SW 1271 (cell line): Measurements from ENCODE around the gene KLF18.
"Not testable (repeated sequence)": the region's sequence is repeated elsewhere in the genome, so short reads cannot be mapped to it uniquely, and the experiment has no call there.

Experiments
- DNase-seq, 2 experiments: peaks; one replicate each; lab custom pipeline; 2025; lab: John Stamatoyannopoulos, UW

The KLF18 gene

DNA sequence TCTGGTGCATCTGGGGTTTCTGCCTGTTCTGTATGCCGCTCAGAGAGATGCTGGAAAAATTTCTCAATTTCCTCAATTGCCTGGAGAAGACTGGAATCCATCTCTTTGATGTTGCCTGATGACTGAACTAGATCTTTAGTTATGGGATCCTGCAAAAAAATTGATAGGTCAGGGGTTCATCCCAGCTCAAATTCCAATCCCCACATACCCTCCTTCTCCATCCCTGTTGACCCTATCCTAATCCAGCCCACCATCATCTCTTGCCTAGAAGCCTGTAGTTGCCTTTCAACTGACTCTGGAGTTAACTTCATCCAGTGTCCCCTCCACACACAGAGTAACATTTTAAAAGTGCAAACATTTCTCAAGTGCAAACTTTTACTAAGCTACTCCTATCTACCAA is at the start of gene KLF18:
TSS of gene KLF18 (minus strand) at position 101 of the 400 bp plus-strand sequence. CDS start at position 101, 0 bp downstream.
- no peak for DNase-seq

DNA sequence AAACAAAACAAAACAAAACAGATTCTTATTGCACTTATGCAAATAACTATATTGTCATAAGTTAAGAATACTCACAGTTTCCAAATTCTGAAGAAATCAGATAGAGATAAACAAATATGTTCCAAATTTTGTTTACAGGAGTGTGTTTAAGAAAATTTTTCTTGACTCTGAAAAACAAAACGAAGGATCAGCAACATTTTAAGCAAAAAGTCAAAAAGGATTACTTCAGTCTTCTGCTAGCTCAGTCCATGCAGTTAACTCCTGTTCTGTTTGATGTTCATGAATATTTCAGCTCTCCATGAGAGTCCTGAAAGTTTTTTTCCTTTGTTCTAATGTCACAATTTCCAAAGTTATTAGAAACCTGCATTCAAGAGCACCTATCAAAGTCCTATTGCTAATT is 33.2 kb upstream of the KLF18 start:
- DNase-seq: no peak

- no peak for DNase-seq
Measured at GRCh38 chr1:44170281-44170823, 28.9 kb upstream of the KLF18 start.

DNA sequence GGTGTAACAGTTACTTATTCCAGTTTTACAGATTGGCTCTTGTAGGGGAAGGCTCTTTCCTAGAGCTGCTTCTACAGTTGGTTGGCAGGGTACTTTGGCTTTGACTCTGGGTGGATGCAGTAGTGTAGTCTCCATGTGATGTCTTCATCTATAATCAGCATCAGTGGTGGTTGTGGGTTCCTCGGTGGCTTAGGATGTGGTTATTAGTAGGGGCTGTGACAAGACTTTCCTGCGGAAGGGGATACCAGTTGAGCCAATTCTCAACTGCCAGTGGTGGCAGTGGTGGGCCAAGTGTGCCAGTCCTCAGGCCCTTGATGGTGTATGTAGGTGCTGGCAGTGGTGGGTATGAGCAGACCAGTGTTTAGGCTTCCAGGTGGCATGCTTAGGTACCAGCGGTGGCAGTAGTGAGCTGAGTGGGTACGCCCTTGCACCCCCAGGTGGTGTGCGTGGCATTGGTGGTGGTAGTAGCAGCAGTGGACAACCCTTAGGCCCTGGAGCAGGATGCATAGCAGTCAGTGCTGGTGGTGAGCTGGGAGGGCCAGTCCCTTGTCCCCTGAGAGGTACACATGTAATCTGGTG is 27.2 kb upstream of the KLF18 start:
- DNase-seq: no peak

DNA sequence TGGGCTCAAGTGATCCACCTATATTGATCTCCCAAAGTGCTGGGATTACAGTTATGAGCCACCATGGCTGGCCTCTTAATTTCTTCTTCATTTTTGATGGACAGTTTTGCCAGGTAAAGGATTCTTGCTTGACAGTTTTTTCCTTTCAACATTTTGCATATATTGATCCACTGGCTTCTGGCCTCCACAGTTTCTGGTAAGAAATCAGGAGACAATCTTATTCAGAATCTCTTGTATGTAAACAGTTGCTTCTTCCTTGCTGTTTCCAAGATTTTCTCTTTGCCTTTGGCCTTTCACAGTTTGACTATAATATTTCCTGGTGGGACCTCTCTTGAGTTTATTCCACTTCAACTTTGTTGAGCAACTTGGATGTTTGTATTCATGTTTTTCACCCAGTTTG is 20.1 kb upstream of the KLF18 start:
- no peak for DNase-seq

GRCh38 chr1:44158871-44159270 is 17.4 kb upstream of the KLF18 start:
- no peak for DNase-seq

GRCh38 chr1:44157903-44158302 is 16.5 kb upstream of the KLF18 start:
- DNase-seq: no peak

GRCh38 chr1:44154049-44154448 is 12.6 kb upstream of the KLF18 start:
- DNase-seq: no peak

DNA sequence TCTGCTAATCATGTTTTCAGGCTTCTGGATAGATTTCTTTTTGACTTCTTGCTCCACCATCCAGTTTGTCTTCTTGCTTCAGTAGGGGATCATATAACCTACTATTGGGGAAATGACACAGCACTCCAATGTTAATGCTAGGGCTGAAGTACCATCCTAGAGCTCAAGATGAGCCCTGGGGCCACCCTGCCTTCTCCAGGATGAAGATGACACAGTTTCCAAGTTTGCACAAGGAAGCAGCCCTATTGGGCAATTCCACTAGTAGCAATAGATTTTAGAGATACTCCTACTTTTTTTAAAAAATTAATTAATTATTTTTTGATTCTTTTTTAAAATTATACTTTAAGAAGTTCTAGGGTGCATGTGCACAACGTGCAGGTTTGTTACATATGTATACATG is 11.3 kb upstream of the KLF18 start:
- DNase-seq: no peak

GRCh38 chr1:44151808-44152207 is 10.4 kb upstream of the KLF18 start:
- no peak for DNase-seq

- no peak for DNase-seq
Measured at GRCh38 chr1:44151332-44151731, 9.9 kb upstream of the KLF18 start.

DNA sequence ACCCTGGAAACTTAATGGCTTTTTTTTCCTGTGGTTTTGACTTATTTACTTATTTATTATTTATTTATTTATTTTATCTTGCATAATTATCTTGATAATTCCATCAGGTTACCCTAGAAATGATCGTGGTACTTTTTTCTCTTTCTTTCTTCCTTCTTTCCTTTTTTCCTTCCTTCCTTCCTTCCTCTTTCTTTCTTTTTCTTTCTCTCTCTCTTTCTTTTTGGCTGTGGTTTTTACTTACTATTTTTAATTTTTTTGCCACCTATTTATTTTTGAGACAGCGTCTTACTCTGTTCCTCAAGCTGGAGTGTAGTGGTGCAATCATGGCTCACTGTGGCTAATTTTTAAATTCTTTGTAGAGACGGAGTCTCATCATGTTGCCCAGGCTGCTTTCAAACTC is 6.2 kb upstream of the KLF18 start:
- no peak for DNase-seq

- no peak for DNase-seq
Measured at GRCh38 chr1:44146536-44147361, 5.3 kb upstream of the KLF18 start.

GRCh38 chr1:44144962-44145756 is 3.7 kb upstream of the KLF18 start:
- DNase-seq: no peak

GRCh38 chr1:44139565-44139964 is 1.9 kb downstream of the KLF18 start:
- not testable (repeated sequence) for DNase-seq

DNA sequence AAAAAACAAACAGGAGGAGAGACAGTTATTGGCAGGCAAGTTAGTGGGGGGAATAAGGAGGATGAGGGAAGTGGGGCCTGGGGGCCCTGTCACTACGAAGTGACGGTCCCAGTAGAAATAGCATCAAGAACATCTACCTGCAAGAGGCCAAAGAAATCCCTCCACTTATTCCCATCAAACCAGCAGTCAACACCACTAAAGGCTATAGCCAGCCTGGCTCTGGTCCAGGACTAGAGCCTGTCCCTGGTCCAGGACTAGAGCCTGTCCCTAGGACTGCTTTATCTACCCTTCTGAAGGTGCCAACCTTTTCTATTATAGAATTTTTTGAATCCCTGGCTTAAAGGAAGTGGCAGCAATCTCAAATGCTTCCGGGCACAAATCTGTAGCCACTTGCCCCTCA is 3.2 kb downstream of the KLF18 start:
- no peak for DNase-seq

- no peak for DNase-seq
Measured at GRCh38 chr1:44135886-44136285, 5.5 kb downstream of the KLF18 start.

DNA sequence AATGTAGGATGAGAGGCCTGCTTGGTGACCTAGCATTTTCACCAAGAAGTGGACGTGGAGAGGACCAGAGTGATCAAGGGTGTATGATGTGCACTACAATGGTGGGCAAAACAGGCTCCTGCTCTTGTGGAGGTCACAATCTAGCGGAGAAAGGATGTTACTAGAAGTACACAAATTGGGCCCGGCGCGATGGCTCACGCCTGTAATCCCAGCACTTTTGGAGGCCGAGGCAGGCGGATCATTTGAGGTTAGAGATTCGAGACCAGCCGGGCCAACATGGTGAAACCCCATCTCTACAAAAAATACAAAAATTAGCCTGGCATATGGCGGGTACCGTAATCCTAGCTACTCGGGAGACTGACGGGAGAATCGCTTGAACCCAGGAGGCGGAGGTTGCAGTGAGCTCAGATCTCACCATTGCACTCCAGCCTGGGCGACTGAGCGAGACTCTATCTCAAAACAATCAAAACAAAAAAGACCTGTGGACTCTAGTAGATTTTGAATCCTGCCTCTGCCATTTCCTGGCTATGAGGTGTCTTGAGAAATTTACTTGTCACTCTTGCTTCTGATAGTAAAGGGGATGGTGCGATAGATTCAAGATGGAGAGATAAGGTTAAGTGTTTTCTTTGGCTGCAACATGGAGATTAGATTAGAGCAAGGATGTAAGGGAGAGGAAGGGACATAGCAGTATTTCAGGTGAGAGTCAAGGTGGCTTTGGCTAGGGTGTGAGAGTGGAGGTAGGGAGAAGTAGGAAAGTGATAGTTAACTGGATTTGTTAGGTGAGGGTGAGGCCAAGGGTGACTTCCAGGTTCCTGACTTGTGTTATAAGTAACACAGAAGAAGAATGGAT is 7.1 kb downstream of the KLF18 start:
- no peak for DNase-seq

- no peak for DNase-seq
Measured at GRCh38 chr1:44131411-44131810, 10.0 kb downstream of the KLF18 start.

DNA sequence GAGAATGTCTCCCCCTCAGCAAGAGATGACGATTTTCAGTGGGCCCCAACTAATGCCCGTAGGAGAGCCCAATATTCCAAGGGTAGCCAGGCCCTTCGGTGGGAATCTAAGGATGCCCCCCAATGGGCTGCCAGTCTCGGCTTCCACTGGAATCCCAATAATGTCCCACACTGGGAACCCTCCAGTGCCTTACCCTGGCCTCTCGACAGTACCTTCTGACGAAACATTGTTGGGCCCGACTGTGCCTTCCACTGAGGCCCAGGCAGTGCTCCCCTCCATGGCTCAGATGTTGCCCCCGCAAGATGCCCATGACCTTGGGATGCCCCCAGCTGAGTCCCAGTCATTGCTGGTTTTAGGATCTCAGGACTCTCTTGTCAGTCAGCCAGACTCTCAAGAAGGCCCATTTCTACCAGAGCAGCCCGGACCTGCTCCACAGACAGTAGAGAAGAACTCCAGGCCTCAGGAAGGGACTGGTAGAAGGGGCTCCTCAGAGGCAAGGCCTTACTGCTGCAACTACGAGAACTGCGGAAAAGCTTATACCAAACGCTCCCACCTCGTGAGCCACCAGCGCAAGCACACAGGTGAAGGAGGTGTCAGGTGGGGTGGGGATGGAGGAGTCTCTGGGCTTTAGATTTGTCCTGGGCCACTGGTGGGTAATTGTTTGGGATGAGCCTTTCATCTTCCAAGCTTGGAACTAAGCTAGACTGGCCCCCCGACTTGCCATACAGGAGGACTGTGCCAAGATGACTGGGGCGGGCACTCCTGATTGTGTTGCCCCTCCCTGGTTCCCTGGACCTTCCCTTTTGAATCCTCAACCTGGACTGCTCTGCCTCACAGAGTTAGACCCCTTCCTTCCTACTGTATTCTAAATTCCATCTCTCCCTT is 11.6 kb downstream of the KLF18 start:
- no peak for DNase-seq
